DND-41 (cell line): Measurements from ENCODE around the gene GRIN2A.

ENCODE experiments used
- CTCF ChIP-seq: IDR thresholded peaks from 2 replicates; pipeline ENCODE4 v1.5.1; 2012; ENCODE audit warnings: borderline replicate concordance, low read length, moderate library complexity, mild to moderate bottlenecking; ENCODE audit not compliant: poor library complexity, severe bottlenecking; ENCODE audit errors: extremely low read depth
- EZH2 ChIP-seq: IDR thresholded peaks from 3 replicates; pipeline ENCODE4 v1.6.1; 2012; ENCODE audit warnings: borderline replicate concordance, low read depth, mild to moderate bottlenecking, moderate library complexity, low read length, inconsistent platforms; ENCODE audit not compliant: severe bottlenecking

- TF ChIP-seq CTCF (no peak), EZH2 (no peak)
Observed at GRCh38 chr16:9970244-9970643, 212.0 kb downstream of the GRIN2A start.
